Muscle of leg (tissue), 11 donors: ENCODE measurements around the gene SORD. TPM values are rescaled to one million over a fixed set of nuclear protein-coding genes. Genes with fewer than 3 reads are reported as not detected.

ENCODE experiments used
- DNase-seq: peaks from one replicate; pipeline ENCODE4 v3.0.0; 2013
- H3K27ac ChIP-seq: one replicate; pipeline ENCODE4 v1.5.1; 2013; ENCODE audit warnings: mild to moderate bottlenecking, low read length, control low read depth
- H3K27me3 ChIP-seq: one replicate; pipeline ENCODE4 v1.6.1; 2013; ENCODE audit warnings: low read length; ENCODE audit not compliant: control insufficient read depth, insufficient read depth
- H3K36me3 ChIP-seq: one replicate; pipeline ENCODE4 v1.6.1; 2013; ENCODE audit warnings: low read length; ENCODE audit not compliant: control insufficient read depth, insufficient read depth
- H3K4me1 ChIP-seq: one replicate; pipeline ENCODE4 v1.6.1; 2013; ENCODE audit warnings: low read length; ENCODE audit not compliant: control insufficient read depth, insufficient read depth
- H3K4me3 ChIP-seq: one replicate; pipeline ENCODE4 v1.5.1; 2013; ENCODE audit warnings: low read length, control low read depth
- H3K9me3 ChIP-seq: replicated peaks from 2 replicates; pipeline ENCODE4 v1.6.1; 2013; ENCODE audit warnings: low read depth, low read length; ENCODE audit not compliant: control insufficient read depth
- WGBS: methylation state at CpG from one replicate; pipeline ENCODE4 v1.1.5; 2013; ENCODE audit warnings: missing lambda C conversion rate; ENCODE audit not compliant: insufficient coverage; 5-methylcytosine and 5-hydroxymethylcytosine counted together
- polyA plus RNA-seq, 8 donors: library from polyadenylated mRNA; unstranded; fragments of 120-200 nt; gene quantifications; one replicate each; pipeline versions ENCODE4 v1.2.1 to v1.2.3, GENCODE V29; 2013; ENCODE audit warnings: inconsistent platforms in 1 of 8, low replicate concordance in 1 of 8; ENCODE audit not compliant: insufficient read length in 8 of 8, insufficient read depth in 1 of 8
- total RNA-seq: library from RNA; stranded (reverse); fragments of 120-200 nt; gene quantifications from one replicate; pipeline ENCODE4 v1.2.4, GENCODE V29; 2013

The SORD gene
- total and polyA plus RNA-seq, 9 donors, result 6.3 to 11.8 (median 8.2) TPM

GRCh38 chr15:45106002-45106790 lies 83.2 kb downstream of the SORD start:
- Histone ChIP-seq H3K4me3 (no peak overlapping the region), H3K27me3 (peaks cover 46% of the 10 kb centered on the region), H3K27ac (no peak overlapping the region), H3K9me3 (no peaks in the 10 kb centered on the region), H3K36me3 (no peaks in the 10 kb centered on the region), H3K4me1 (no peaks in the 10 kb centered on the region)
- WGBS, result 82% methylated on average over 14 of the region's 15 CpGs
- no peak for DNase-seq

GRCh38 chr15:45107941-45108630 lies 85.1 kb downstream of the SORD start:
- H3K27ac ChIP-seq, result no peak overlapping the region
- no peak overlapping the region for H3K4me3 ChIP-seq
- H3K9me3 ChIP-seq, result no peaks in the 10 kb centered on the region
- no peak for DNase-seq
- peaks cover 61% of the 10 kb centered on the region for H3K27me3 ChIP-seq
- WGBS, result 89% methylated on average over 10 of the region's 10 CpGs
- H3K4me1 ChIP-seq, result peaks cover 6% of the 10 kb centered on the region
- H3K36me3 ChIP-seq, result no peaks in the 10 kb centered on the region

GRCh38 chr15:45110256-45110820 lies 87.3 kb downstream of the SORD start:
- H3K27me3 ChIP-seq, result peaks cover 79% of the 10 kb centered on the region
- no peaks in the 10 kb centered on the region for H3K9me3 ChIP-seq
- no peak overlapping the region for H3K27ac ChIP-seq
- WGBS, result 13% methylated on average over 3 of the region's 11 CpGs
- no peak overlapping the region for H3K4me3 ChIP-seq
- no peak for DNase-seq
- H3K36me3 ChIP-seq, result no peaks in the 10 kb centered on the region
- peaks cover 8% of the 10 kb centered on the region for H3K4me1 ChIP-seq

- no peaks in the 10 kb centered on the region for H3K9me3 ChIP-seq
- WGBS, result under 1% methylated on average over 64 of the region's 71 CpGs
- peaks cover 85% of the 10 kb centered on the region for H3K27me3 ChIP-seq
- H3K4me1 ChIP-seq, result peaks cover 11% of the 10 kb centered on the region
- H3K36me3 ChIP-seq, result no peaks in the 10 kb centered on the region
- no peak overlapping the region for H3K4me3 ChIP-seq
- H3K27ac ChIP-seq, result no peak overlapping the region
- no peak for DNase-seq
Observed at GRCh38 chr15:45111390-45112142, 88.6 kb downstream of the SORD start.

GRCh38 chr15:45112143-45112590 lies 89.2 kb downstream of the SORD start:
- no peak for DNase-seq
- Histone ChIP-seq H3K36me3 (no peaks in the 10 kb centered on the region), H3K4me1 (peaks cover 17% of the 10 kb centered on the region), H3K9me3 (no peaks in the 10 kb centered on the region), H3K4me3 (no peak overlapping the region), H3K27me3 (peaks cover 87% of the 10 kb centered on the region), H3K27ac (no peak overlapping the region)
- 0% methylated on average over 4 of the region's 13 CpGs for WGBS

- H3K27me3 ChIP-seq, result peaks cover 91% of the 10 kb centered on the region
- H3K4me1 ChIP-seq, result peaks cover 21% of the 10 kb centered on the region
- no peak overlapping the region for H3K4me3 ChIP-seq
Observed at GRCh38 chr15:45112591-45113379, 89.8 kb downstream of the SORD start.

GRCh38 chr15:45113380-45113990 lies 90.5 kb downstream of the SORD start:
- Histone ChIP-seq H3K27me3 (peaks cover 87% of the 10 kb centered on the region), H3K4me1 (peaks cover 22% of the 10 kb centered on the region), H3K36me3 (no peaks in the 10 kb centered on the region), H3K27ac (no peak overlapping the region), H3K9me3 (no peaks in the 10 kb centered on the region), H3K4me3 (no peak overlapping the region)
- no peak for DNase-seq
- 6% methylated on average over 5 of the region's 14 CpGs for WGBS

More at GRCh38 chr15:45112591-45113379, 89.8 kb downstream of the SORD start:
- H3K27ac ChIP-seq, result no peak overlapping the region
- WGBS, result under 1% methylated on average over 57 of the region's 58 CpGs
- H3K9me3 ChIP-seq, result no peaks in the 10 kb centered on the region
- H3K36me3 ChIP-seq, result no peaks in the 10 kb centered on the region
- no peak for DNase-seq

- H3K27ac ChIP-seq, result no peak within 1 kb of the TSS
- H3K4me3 ChIP-seq, result no peak within 1 kb of the TSS
- H3K27me3 ChIP-seq, result peaks cover 84% of the 10 kb centered on the region
- peaks cover 22% of the 10 kb centered on the region for H3K4me1 ChIP-seq
- DNase-seq, result no peak
- 2% methylated on average over 39 of the region's 42 CpGs for WGBS
- no peaks in the 10 kb centered on the region for H3K9me3 ChIP-seq
- no peaks in the 10 kb centered on the region for H3K36me3 ChIP-seq
Observed at GRCh38 chr15:45114076-45114750, 91.2 kb downstream of the SORD start, which contains the start of the genes DUOX2 and DUOXA2. Gene DUOX2, minus strand, starts transcription at chr15:45114172. Its CDS starts 761 bp downstream, at chr15:45113411. Gene DUOXA2, plus strand, starts transcription at chr15:45114326. Its CDS starts 280 bp downstream, at chr15:45114606.
